Aorta (tissue), 5 donors: ENCODE data around the gene WDR38. TPM values are rescaled to one million over a fixed set of nuclear protein-coding genes. Genes with fewer than 3 reads are reported as not detected.

Experiments
- ATAC-seq: fragments of 200-7000 bp; cut with Tn5 transposase; one replicate; pipeline ENCODE4 v1.9.1; 2022; ENCODE audit warnings: moderate library complexity; ENCODE audit not compliant: low FRiP score
- DNase-seq, 2 donors: peaks; one replicate each; pipeline ENCODE4 v3.0.0-alpha.2; 2020
- H3K27ac ChIP-seq, 2 donors: one replicate each; pipeline ENCODE4 v1.5.1; 2013; ENCODE audit warnings: low read length in 2 of 2, mild to moderate bottlenecking in 2 of 2, moderate library complexity in 2 of 2, control low read depth in 1 of 2, inconsistent platforms in 1 of 2, low read depth in 1 of 2
- H3K27me3 ChIP-seq, 2 donors: one replicate each; pipeline ENCODE4 v1.6.1; 2013; ENCODE audit warnings: control low read depth in 1 of 2, low read length in 1 of 2, mild to moderate bottlenecking in 1 of 2, moderate library complexity in 1 of 2; ENCODE audit not compliant: insufficient read depth in 2 of 2, control insufficient read depth in 1 of 2
- H3K36me3 ChIP-seq, 2 donors: one replicate each; pipeline ENCODE4 v1.6.1; 2013; ENCODE audit warnings: control low read depth in 1 of 2, low read length in 1 of 2, mild to moderate bottlenecking in 1 of 2; ENCODE audit not compliant: insufficient read depth in 2 of 2, control insufficient read depth in 1 of 2
- H3K4me1 ChIP-seq, 2 donors: one replicate each; pipeline ENCODE4 v1.6.1; 2013; ENCODE audit warnings: low read length in 2 of 2, control low read depth in 1 of 2, mild to moderate bottlenecking in 1 of 2, moderate library complexity in 1 of 2; ENCODE audit not compliant: insufficient read depth in 2 of 2, control insufficient read depth in 1 of 2
- H3K4me3 ChIP-seq, 2 donors: one replicate each; pipeline ENCODE4 v1.5.1; 2013; ENCODE audit warnings: low read length in 2 of 2, control low read depth in 1 of 2, mild to moderate bottlenecking in 1 of 2
- H3K9me3 ChIP-seq: one replicate; pipeline ENCODE4 v1.6.1; 2013; ENCODE audit warnings: mild to moderate bottlenecking, low read length; ENCODE audit not compliant: control insufficient read depth
- WGBS, 2 donors: extraction: QIAGEN DNeasy Blood & Tissue Kit; methylation state at CpG; one replicate each; pipeline ENCODE4 v1.1.7; 2013; 5-methylcytosine and 5-hydroxymethylcytosine counted together
- intact Hi-C, 2 donors: fragments of 100-400 bp; cut with DNase I; formaldehyde crosslinking; loops; one replicate each; pipeline versions ENCODE4 v1.14.2 to v1.15.0; 2022
- polyA plus RNA-seq, 2 donors: library from polyadenylated mRNA; stranded (reverse); fragments of 200-250 nt; gene quantifications; one replicate each; pipeline ENCODE4 v1.2.3, GENCODE V29; 2013
- total RNA-seq, 2 donors: library from RNA; stranded (reverse); fragmentation: NEBNext Ultra II Directional; extraction: Animal tissue kit (Norgen Biotek cat#: 25700); gene quantifications; one replicate each; pipeline ENCODE4 v1.2.1, GENCODE V29; 2021
- donor health status: healthy with polysubstance abuse.
- donor health status: Bipolar disorder and iron deficiency.
- donor health status: DM: no; HTN: no; CAD: no.
- donor health status: DM: no; HTN: no; CAD: no.
- donor health status: DM: yes; HTN: yes; CAD: no.

The WDR38 gene
- total and polyA plus RNA-seq, 4 donors, result 0.74 to 0.75 TPM; not detected in 2

- Histone ChIP-seq H3K4me1 (no peaks in the 10 kb centered on the region), H3K9me3 (no peaks in the 10 kb centered on the region), H3K27me3 (no peaks in the 10 kb centered on the region), H3K27ac (no peak overlapping the region), H3K36me3 (peaks cover 0 to 9% of the 10 kb centered on the region in 2 donors), H3K4me3 (no peak overlapping the region)
- ATAC-seq (no peak), DNase-seq (no peak)
- intact Hi-C loops, result no loop called here
- 77 to 81% methylated on average over 4 of the region's 4 CpGs for WGBS, 2 donors
These were observed 31.1 kb downstream of the WDR38 start for GRCh38 chr9:124884376-124884775.

GRCh38 chr9:124885551-124885950 lies 32.3 kb downstream of the WDR38 start:
- intact Hi-C loops, result no loop called here
- no peaks in the 10 kb centered on the region for H3K4me1 ChIP-seq
- H3K4me3 ChIP-seq, result no peak overlapping the region
- no peaks in the 10 kb centered on the region for H3K9me3 ChIP-seq
- ATAC-seq (no peak), DNase-seq (no peak)
- WGBS, 2 donors, result 91 to 96% methylated on average over 4 of the region's 4 CpGs
- no peaks in the 10 kb centered on the region for H3K27me3 ChIP-seq
- no peak overlapping the region for H3K27ac ChIP-seq
- H3K36me3 ChIP-seq, result peaks cover 3 to 15% of the 10 kb centered on the region in 2 donors

- DNase-seq (no peak), ATAC-seq (no peak)
- Histone ChIP-seq H3K4me1 (no peaks in the 10 kb centered on the region), H3K4me3 (no peak overlapping the region), H3K36me3 (peaks cover 3 to 15% of the 10 kb centered on the region in 2 donors), H3K27me3 (no peaks in the 10 kb centered on the region), H3K9me3 (no peaks in the 10 kb centered on the region), H3K27ac (no peak overlapping the region)
- intact Hi-C loops, result no loop called here
- 82 to 90% methylated on average over 10 of the region's 10 CpGs for WGBS, 2 donors
These were observed 33.2 kb downstream of the WDR38 start for GRCh38 chr9:124886461-124886860.

GRCh38 chr9:124886866-124887492 lies 33.7 kb downstream of the WDR38 start:
- Histone ChIP-seq H3K36me3 (peaks cover 3 to 15% of the 10 kb centered on the region in 2 donors), H3K27me3 (no peaks in the 10 kb centered on the region), H3K9me3 (no peaks in the 10 kb centered on the region), H3K27ac (no peak overlapping the region), H3K4me3 (no peak overlapping the region), H3K4me1 (no peaks in the 10 kb centered on the region)
- intact Hi-C loops, result no loop called here
- DNase-seq, result no peak
- no peak for ATAC-seq
- WGBS, 2 donors, result 88 to 89% methylated on average over 17 of the region's 17 CpGs

- intact Hi-C loops, result no loop called here
- DNase-seq (no peak), ATAC-seq (no peak)
- Histone ChIP-seq H3K4me3 (no peak overlapping the region), H3K36me3 (peaks cover 3 to 15% of the 10 kb centered on the region in 2 donors), H3K27ac (no peak overlapping the region), H3K27me3 (no peaks in the 10 kb centered on the region), H3K4me1 (no peaks in the 10 kb centered on the region), H3K9me3 (no peaks in the 10 kb centered on the region)
- 84 to 89% methylated on average over 5 of the region's 5 CpGs for WGBS, 2 donors
These were observed 34.6 kb downstream of the WDR38 start for GRCh38 chr9:124887832-124888231.

- no peak for DNase-seq
These were observed 35.7 kb downstream of the WDR38 start for GRCh38 chr9:124889006-124889405.

GRCh38 chr9:124890179-124890578 lies 36.9 kb downstream of the WDR38 start:
- DNase-seq (peak in 1 of 2 donors; percentile 43), ATAC-seq (no peak)
- Histone ChIP-seq H3K27me3 (no peaks in the 10 kb centered on the region), H3K4me3 (no peak overlapping the region), H3K27ac (no peak overlapping the region), H3K36me3 (peaks cover 3 to 15% of the 10 kb centered on the region in 2 donors), H3K4me1 (no peaks in the 10 kb centered on the region), H3K9me3 (no peaks in the 10 kb centered on the region)
- intact Hi-C loops, result no loop called here
- 95 to 96% methylated on average over 7 of the region's 7 CpGs for WGBS, 2 donors

More at GRCh38 chr9:124889006-124889405, 35.7 kb downstream of the WDR38 start:
- Histone ChIP-seq H3K9me3 (no peaks in the 10 kb centered on the region), H3K36me3 (peaks cover 3 to 15% of the 10 kb centered on the region in 2 donors), H3K4me1 (no peaks in the 10 kb centered on the region), H3K4me3 (no peak overlapping the region), H3K27me3 (no peaks in the 10 kb centered on the region), H3K27ac (no peak overlapping the region)
- WGBS, 2 donors, result 95 to 98% methylated on average over 13 of the region's 13 CpGs
- intact Hi-C loops, result no loop called here
- ATAC-seq, result no peak

GRCh38 chr9:124894035-124894740 lies 40.9 kb downstream of the WDR38 start:
- WGBS, 2 donors, result 84 to 86% methylated on average over 9 of the region's 9 CpGs
- Histone ChIP-seq H3K27me3 (no peaks in the 10 kb centered on the region), H3K9me3 (no peaks in the 10 kb centered on the region), H3K4me3 (no peak overlapping the region), H3K27ac (no peak overlapping the region), H3K36me3 (peaks cover 6 to 10% of the 10 kb centered on the region in 2 donors), H3K4me1 (no peaks in the 10 kb centered on the region)
- ATAC-seq, result no peak
- peak in 1 of 2 donors; percentile 34 for DNase-seq
- intact Hi-C loops, result no loop called here

- Histone ChIP-seq H3K27me3 (no peaks in the 10 kb centered on the region), H3K36me3 (peaks cover 4 to 10% of the 10 kb centered on the region in 2 donors), H3K9me3 (no peaks in the 10 kb centered on the region), H3K27ac (no peak overlapping the region), H3K4me3 (no peak overlapping the region), H3K4me1 (no peaks in the 10 kb centered on the region)
- intact Hi-C loops, result no loop called here
- ATAC-seq (no peak), DNase-seq (no peak)
These were observed 41.5 kb downstream of the WDR38 start for GRCh38 chr9:124894741-124895170.
